Loucy (cell line): ENCODE measurements around the gene CAMK2D.

ENCODE experiments used
- H2AFZ ChIP-seq: fragments of 200-600 bp; sonication (generic); 2 replicates; pipeline ENCODE4 v1.6.0; 2016; ENCODE audit warnings: antibody characterized with exemption, mild to moderate bottlenecking, low read length, moderate library complexity
- H3F3A ChIP-seq: fragments of 200-600 bp; 2 replicates; pipeline ENCODE4 v1.6.0; 2016; ENCODE audit warnings: antibody characterized with exemption, low read depth, mild to moderate bottlenecking
- H3K27me3 ChIP-seq: fragments of 200-600 bp; sonication (generic); 2 replicates; pipeline ENCODE4 v1.6.1; 2014; ENCODE audit warnings: low read length, mild to moderate bottlenecking; ENCODE audit not compliant: insufficient read depth, poor library complexity, severe bottlenecking
- H3K36me3 ChIP-seq: fragments of 200-600 bp; sonication (generic); 2 replicates; pipeline ENCODE4 v1.6.1; 2016; ENCODE audit warnings: low read length; ENCODE audit not compliant: insufficient read depth
- H3K4me1 ChIP-seq: fragments of 200-600 bp; sonication (generic); 2 replicates; pipeline ENCODE4 v1.5.1; 2014; ENCODE audit warnings: low read length, mild to moderate bottlenecking; ENCODE audit not compliant: insufficient read depth, poor library complexity, severe bottlenecking
- H3K4me2 ChIP-seq: fragments of 200-600 bp; sonication (generic); 2 replicates; pipeline ENCODE4 v1.6.0; 2014; ENCODE audit warnings: antibody characterized with exemption, low read length, low read depth, mild to moderate bottlenecking; ENCODE audit not compliant: poor library complexity, severe bottlenecking
- H3K4me3 ChIP-seq: fragments of 200-600 bp; sonication (generic); 2 replicates; pipeline ENCODE4 v1.5.1; 2014; ENCODE audit warnings: low read length, mild to moderate bottlenecking, mixed read lengths; ENCODE audit not compliant: poor library complexity, severe bottlenecking
- H3K79me2 ChIP-seq: fragments of 200-600 bp; sonication (generic); 2 replicates; pipeline ENCODE4 v1.6.1; 2014; ENCODE audit warnings: low read length; ENCODE audit not compliant: insufficient read depth
- H3K9ac ChIP-seq: fragments of 200-600 bp; sonication (generic); 2 replicates; pipeline ENCODE4 v1.6.0; 2014; ENCODE audit warnings: mild to moderate bottlenecking, low read depth, low read length, moderate library complexity; ENCODE audit not compliant: poor library complexity, severe bottlenecking
- H3K9me2 ChIP-seq: fragments of 200-600 bp; sonication (generic); replicated peaks from 2 replicates; pipeline ENCODE4 v1.6.1; 2016; ENCODE audit warnings: low read depth, low read length, mixed read lengths
- H3K9me3 ChIP-seq: fragments of 200-600 bp; sonication (generic); 2 replicates; pipeline ENCODE4 v1.6.1; 2014; ENCODE audit warnings: mild to moderate bottlenecking, antibody characterized with exemption, low read length, low read depth; ENCODE audit not compliant: insufficient read depth
- H4K20me1 ChIP-seq: fragments of 200-600 bp; sonication (generic); 2 replicates; pipeline ENCODE4 v1.6.0; 2014; ENCODE audit warnings: antibody characterized with exemption, low read length, mild to moderate bottlenecking; ENCODE audit not compliant: insufficient read depth, poor library complexity, severe bottlenecking
- EZH2phosphoT487 ChIP-seq: fragments of 200-600 bp; IDR thresholded peaks from 2 replicates; pipeline ENCODE4 v1.6.1; 2018; ENCODE audit warnings: antibody characterized with exemption, mild to moderate bottlenecking, moderate library complexity, borderline replicate concordance
- TF ChIP-seq, protein P1 (sequence below): fragments of 200-600 bp; sonication (generic); conservative IDR thresholded peaks from 2 replicates; pipeline ENCODE4 v1.5.1; 2014; ENCODE audit warnings: mild to moderate bottlenecking, antibody characterized with exemption, low read length

CAMK2D gene

GRCh38 chr4:113476800-113477199 is 284.7 kb downstream of the CAMK2D start:
- no peaks in the 10 kb centered on the region for H3K9me2 ChIP-seq
- H3K4me1 ChIP-seq = no peaks in the 10 kb centered on the region
- no peaks in the 10 kb centered on the region for H4K20me1 ChIP-seq
- H3F3A ChIP-seq = no peaks in the 10 kb centered on the region
- H3K4me2 ChIP-seq = no peak overlapping the region
- TF ChIP-seq EZH2phosphoT487 = no peak
- TF ChIP-seq, protein P1, sequence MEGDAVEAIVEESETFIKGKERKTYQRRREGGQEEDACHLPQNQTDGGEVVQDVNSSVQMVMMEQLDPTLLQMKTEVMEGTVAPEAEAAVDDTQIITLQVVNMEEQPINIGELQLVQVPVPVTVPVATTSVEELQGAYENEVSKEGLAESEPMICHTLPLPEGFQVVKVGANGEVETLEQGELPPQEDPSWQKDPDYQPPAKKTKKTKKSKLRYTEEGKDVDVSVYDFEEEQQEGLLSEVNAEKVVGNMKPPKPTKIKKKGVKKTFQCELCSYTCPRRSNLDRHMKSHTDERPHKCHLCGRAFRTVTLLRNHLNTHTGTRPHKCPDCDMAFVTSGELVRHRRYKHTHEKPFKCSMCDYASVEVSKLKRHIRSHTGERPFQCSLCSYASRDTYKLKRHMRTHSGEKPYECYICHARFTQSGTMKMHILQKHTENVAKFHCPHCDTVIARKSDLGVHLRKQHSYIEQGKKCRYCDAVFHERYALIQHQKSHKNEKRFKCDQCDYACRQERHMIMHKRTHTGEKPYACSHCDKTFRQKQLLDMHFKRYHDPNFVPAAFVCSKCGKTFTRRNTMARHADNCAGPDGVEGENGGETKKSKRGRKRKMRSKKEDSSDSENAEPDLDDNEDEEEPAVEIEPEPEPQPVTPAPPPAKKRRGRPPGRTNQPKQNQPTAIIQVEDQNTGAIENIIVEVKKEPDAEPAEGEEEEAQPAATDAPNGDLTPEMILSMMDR = no peak
- H3K4me3 ChIP-seq = no peak overlapping the region
- H3K9ac ChIP-seq = no peak overlapping the region
- peaks cover 3% of the 10 kb centered on the region; the same call in 1 of the 2 replicates for H3K9me3 ChIP-seq
- H3K27me3 ChIP-seq = no peaks in the 10 kb centered on the region
- H3K36me3 ChIP-seq = peaks cover 9% of the 10 kb centered on the region; the same call in 1 of the 2 replicates
- H3K79me2 ChIP-seq = no peaks in the 10 kb centered on the region
- no peak overlapping the region for H2AFZ ChIP-seq

- H4K20me1 ChIP-seq = no peaks in the 10 kb centered on the region
- no peaks in the 10 kb centered on the region for H3K27me3 ChIP-seq
- peaks cover 3% of the 10 kb centered on the region; the same call in 1 of the 2 replicates for H3K9me3 ChIP-seq
- H3K9me2 ChIP-seq = no peaks in the 10 kb centered on the region
- H3K79me2 ChIP-seq = no peaks in the 10 kb centered on the region
- no peak overlapping the region for H3K4me3 ChIP-seq
- TF ChIP-seq, protein P1 = no peak
- no peak for TF ChIP-seq EZH2phosphoT487
- no peaks in the 10 kb centered on the region for H3K4me1 ChIP-seq
- H3K4me2 ChIP-seq = no peak overlapping the region
- no peak overlapping the region for H2AFZ ChIP-seq
- H3K9ac ChIP-seq = no peak overlapping the region
- H3F3A ChIP-seq = no peaks in the 10 kb centered on the region
- H3K36me3 ChIP-seq = peaks cover 9% of the 10 kb centered on the region; the same call in 1 of the 2 replicates
Observed at GRCh38 chr4:113474017-113474416, 287.5 kb downstream of the CAMK2D start.

DNA sequence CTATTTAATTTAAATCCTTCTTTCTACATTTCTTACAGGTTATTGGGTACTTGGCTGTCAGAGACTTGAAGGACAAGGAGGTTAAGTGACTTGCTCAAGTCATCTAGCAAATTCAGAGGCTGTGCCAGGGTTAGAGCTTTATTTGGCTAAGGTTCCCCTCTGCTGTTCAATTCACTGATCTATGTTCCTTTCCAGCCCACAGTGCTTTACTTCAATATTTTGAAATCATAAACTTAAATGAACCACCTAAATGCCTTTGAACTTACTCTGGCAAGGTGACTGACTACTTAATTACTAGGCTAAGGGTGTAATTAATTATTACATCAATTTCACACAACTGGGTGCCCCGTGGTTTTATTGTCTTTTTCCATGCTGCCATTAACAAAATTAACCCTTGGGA is 288.7 kb downstream of the CAMK2D start:
- Histone ChIP-seq H3K4me1 (no peaks in the 10 kb centered on the region), H3K9me3 (peaks cover 3% of the 10 kb centered on the region; the same call in 1 of the 2 replicates), H3F3A (no peaks in the 10 kb centered on the region), H3K9me2 (no peaks in the 10 kb centered on the region), H3K4me2 (no peak overlapping the region), H3K4me3 (no peak overlapping the region), H3K27me3 (no peaks in the 10 kb centered on the region), H2AFZ (no peak overlapping the region), H3K9ac (no peak overlapping the region), H3K36me3 (peaks cover 5% of the 10 kb centered on the region; the same call in 1 of the 2 replicates), H3K79me2 (no peaks in the 10 kb centered on the region), H4K20me1 (no peaks in the 10 kb centered on the region)
- no peak for TF ChIP-seq EZH2phosphoT487
- TF ChIP-seq, protein P1 = no peak
